NCI-H1436 (cell line): ENCODE data around the gene CALU.

ENCODE experiments used
- DNase-seq: peaks from one replicate; lab custom pipeline; 2025; lab: John Stamatoyannopoulos, UW

Gene CALU

DNA sequence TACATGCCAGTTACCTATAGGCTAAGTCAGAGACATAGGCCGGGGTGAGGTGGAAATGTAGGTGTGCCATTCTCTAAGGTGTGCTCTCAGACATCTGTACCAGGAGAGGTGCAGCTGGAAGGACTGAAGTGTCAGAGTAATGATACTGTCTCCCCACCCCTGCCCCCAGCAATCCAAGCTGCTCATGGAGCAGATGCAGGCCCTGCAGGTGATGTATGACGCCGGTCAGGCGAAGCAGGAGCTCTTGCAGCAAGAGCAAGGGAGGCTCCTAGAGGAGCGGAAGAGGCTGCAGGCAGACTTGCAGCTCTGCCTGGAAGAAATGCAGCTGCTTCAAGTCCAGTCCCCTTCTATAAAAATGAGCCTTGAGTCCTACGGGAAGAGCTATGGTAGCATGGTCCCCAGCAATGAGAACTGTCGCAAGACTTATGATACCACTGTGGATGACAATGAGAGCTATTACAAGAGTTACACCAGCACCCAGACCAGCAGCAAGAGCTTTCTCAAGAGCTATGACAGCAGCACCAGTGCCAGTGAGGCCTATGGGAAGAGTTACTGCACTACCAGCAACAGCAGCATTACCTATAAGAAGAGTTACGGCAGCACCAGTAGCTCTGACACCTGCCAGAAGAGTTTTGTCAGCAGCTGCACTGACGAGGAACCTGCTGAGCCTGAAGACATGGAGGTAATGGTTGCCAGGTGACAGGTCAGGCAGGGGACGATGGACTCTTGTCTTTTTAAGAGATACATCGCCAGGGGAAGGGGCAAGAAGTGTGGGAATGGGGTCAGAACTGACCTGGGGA lies 72.7 kb downstream of the CALU start:
- DNase-seq: no peak

DNA sequence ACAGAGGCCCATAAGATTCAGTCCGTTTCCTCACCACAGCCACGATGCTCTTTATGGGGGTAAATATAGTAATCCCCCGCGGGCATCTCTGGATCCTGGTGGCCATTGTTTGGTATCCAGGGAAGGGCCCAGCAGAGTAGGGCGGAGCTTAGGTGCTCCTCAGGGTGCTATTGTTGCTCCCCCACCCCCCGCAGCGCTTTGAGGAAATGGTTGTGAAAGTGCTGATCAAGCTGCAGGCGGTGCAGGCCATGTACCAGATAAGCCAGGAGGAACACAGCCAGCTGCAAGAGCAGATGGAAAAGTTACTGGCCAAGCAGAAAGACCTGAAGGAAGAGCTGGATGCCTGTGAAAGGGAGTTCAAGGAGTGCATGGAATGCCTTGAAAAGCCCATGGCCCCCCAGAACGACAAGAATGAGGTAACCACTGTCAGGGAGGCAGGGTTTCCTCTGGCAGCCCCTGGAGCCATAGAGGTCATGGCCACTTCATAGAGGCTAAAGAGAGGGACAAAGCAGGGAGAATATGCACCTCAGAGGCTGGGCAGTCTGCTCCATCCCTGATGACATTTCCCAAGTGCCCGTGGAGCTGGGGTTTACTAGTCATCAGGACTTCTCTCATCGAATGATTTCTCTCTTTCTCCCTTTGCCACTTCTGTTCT lies 73.5 kb downstream of the CALU start:
- DNase-seq: no peak

DNA sequence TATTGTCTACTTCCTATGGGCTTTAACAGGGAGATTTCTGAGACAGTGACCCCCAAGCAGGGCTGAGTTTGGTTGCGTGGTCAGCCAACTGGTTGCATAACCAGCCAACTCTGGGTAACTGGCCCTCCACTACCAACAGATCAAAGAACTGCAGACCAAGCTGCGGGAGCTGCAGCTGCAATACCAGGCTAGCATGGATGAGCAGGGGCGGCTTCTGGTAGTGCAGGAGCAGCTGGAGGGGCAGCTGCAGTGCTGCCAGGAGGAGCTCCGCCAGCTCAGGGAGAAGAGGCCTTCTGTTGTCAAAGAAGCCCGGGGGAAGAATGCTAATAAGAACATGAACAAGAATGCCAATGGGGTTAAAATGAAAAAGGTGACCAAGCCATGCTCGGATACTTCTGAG lies 75.3 kb downstream of the CALU start:
- DNase-seq: no peak

DNA sequence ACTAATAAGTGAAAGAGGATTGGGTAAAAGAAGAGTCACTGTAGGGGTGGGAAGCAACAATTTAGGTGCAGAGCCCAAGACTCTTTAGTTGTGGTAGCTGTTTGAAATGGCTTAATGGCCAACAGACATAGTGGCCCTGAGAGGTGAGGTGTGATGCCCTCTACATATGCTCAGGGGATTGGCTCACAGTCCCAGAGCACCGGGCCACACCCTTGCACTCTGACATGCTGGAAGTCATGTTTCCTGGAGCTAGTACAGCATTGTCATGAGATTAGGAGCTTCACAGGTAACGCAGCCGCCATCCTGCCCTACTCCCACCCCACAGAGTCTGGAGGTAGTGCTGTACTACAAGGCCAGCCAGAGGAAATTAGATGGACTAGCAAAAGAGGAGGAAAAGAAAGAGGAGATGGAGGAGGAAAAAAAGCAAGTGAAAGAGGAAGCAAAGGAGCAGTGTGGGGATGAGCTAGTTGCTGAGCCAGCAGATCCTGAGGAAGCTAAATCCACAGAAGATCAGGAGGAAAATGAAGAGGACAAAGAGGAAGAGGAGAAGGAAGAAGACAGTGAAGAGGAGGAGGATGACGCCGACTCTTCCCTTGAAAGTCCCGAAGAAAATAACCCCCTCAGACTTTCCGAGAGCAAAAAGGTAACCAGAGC lies 76.3 kb downstream of the CALU start:
- no peak for DNase-seq

DNA sequence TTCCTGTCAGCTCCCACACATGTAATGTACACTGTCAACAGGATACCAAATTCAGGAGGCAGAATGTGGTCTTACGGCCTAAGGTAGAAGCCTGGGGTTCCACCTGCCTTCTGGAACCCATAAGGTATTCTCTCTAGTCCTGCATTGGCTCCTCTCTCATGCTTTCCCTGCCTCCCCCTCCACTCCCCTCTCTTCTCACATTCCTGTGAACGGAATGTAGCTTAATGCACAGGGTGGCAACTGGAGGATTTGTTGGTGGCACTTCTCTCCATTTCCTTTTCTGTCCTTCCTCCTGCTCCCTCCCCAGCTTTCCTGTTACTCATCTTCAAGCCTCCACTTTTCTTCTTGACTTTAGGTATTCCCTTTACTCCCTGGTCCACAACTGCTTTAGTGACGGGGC lies 79.5 kb downstream of the CALU start:
- DNase-seq: no peak
